Measurements from ENCODE around the gene STIP1. TPM values are rescaled to one million over a fixed set of nuclear protein-coding genes. Genes with fewer than 3 reads are reported as not detected.

The STIP1 gene
- total RNA-seq, 1 experiment from 2014 or later, result 336 TPM

GRCh38 chr11:64204080-64204440 lies 18.1 kb downstream of the STIP1 start:
- POLR2A ChIA-PET, result interaction anchor here (0.7 to 2.2 kb wide), 8 partner anchors 18 to 151 kb away, joined by 3 to 10 read pairs (median 3); partner anchors contain the start of gene STIP1

DNA sequence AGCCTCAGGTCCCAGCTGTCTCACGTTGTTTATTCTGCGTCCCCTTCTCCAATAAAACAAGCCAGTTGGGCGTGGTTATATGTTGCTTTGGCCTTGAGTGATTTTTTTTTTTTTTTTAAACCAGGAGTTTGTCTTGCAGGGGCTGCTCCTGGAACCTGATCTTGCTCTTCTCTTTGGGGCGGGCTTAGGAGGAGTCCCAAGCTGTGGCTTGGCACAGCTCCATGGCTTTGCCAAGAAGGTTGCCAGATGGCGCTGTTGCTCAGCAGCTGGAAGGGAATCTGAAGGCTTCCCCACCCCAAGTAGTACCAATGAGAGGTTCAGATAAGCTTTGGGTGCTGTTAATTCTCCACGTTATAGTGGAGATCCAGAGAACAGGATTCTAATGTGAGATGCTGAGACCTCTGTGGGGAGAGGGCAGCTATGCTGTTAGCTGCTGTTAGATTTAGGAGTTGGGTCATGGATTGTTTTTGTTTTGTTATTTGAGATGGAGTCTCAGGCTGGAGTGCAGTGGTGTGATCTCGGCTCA lies 18.6 kb downstream of the STIP1 start:
- H3K36me3 ChIP-seq (ENCODE audit: control insufficient read depth in 1 of 2, insufficient read depth in 2 of 2, low read length in 2 of 2), result peaks cover 47 to 53% of the 10 kb centered on the region in 2 experiments

More at GRCh38 chr11:64204080-64204440, 18.1 kb downstream of the STIP1 start:
- no peaks in the 10 kb centered on the region for H3K9me2 ChIP-seq (ENCODE audit: insufficient read depth)
- intact Hi-C loops (cut with micrococcal nuclease), result loop anchor here (1.0 to 2.0 kb wide), 3 partner anchors 67 to 151 kb away; no protein-coding TSS in a partner anchor
- H3K79me2 ChIP-seq (ENCODE audit: insufficient read depth, low read length), result peaks cover 34% of the 10 kb centered on the region; the same call in 1 of the 2 replicates
- RAD21 ChIA-PET (ENCODE audit: low non-redundant PET in 1 of 2, low total read pairs in 2 of 2, uncharacterized antibody in 2 of 2, unreplicated experiment in 2 of 2), result interaction anchor here (0.7 to 1.6 kb wide), 9 partner anchors 18 to 151 kb away, joined by 3 to 7 read pairs (median 4); partner anchors contain the start of genes ESRRA (in 1 of the 2), PLCB3 (in 1 of the 2) and STIP1 (in 1 of the 2)
- no peak for DNase-seq (ENCODE audit: low read depth, low spot score)
- no peak overlapping the region for H3K9ac ChIP-seq (ENCODE audit: low read length)
- no peaks in the 10 kb centered on the region for H3K27me3 ChIP-seq (ENCODE audit: insufficient read depth, low read length)
- CTCF ChIA-PET, result interaction anchor here (0.6 to 4.6 kb wide), 17 partner anchors 11 to 485 kb away, joined by 3 to 80 read pairs (median 6); partner anchors contain the start of genes CATSPERZ, ESRRA, FKBP2 and NUDT22
- no peak overlapping the region for H3K4me2 ChIP-seq (ENCODE audit: low read length)
- BruUV-seq (replicated peaks), result TSS peak; percentile 61
- peaks cover 47 to 53% of the 10 kb centered on the region in 2 experiments for H3K36me3 ChIP-seq (ENCODE audit: control insufficient read depth in 1 of 2, insufficient read depth in 2 of 2, low read length in 2 of 2)
- H2AFZ ChIP-seq (ENCODE audit: low read depth, low read length, poor library complexity, severe bottlenecking), result no peak overlapping the region
- H3K9me3 ChIP-seq (ENCODE audit: control insufficient read depth in 1 of 2, insufficient read depth in 1 of 2, low read depth in 1 of 2, low read length in 2 of 2), result no peaks in the 10 kb centered on the region
- H3K4me1 ChIP-seq (ENCODE audit: control insufficient read depth in 1 of 2, insufficient read depth in 2 of 2, low read length in 2 of 2), result peaks cover 0 to 8% of the 10 kb centered on the region in 2 experiments; a peak in 1 of 4 replicates
- no peak overlapping the region for H3K4me3 ChIP-seq (replicated peaks in 1 of 2; ENCODE audit: low read depth in 1 of 2, low read length in 2 of 2)
- H3K27ac ChIP-seq (ENCODE audit: low read depth, low read length), result no peak overlapping the region
- TF ChIP-seq SRF (IDR thresholded peaks at IDR 0.05; ENCODE audit: low read depth), result 0 out of 2 replicates have a peak, but pooled peaks have one; percentile 15
- no peak for TF ChIP-seq CEBPB (IDR thresholded peaks at IDR 0.05; ENCODE audit: low read depth)
- ATAC-seq, result no peak
- H4K20me1 ChIP-seq (ENCODE audit: insufficient read depth), result no peaks in the 10 kb centered on the region

More for the DNA sequence above, 18.6 kb downstream of the STIP1 start:
- DNase-seq (ENCODE audit: low read depth, low spot score), result peak; percentile 88
- intact Hi-C loops (cut with micrococcal nuclease), result loop anchor here (1.0 to 2.0 kb wide), 3 partner anchors 66 to 151 kb away; no protein-coding TSS in a partner anchor
- H2AFZ ChIP-seq (ENCODE audit: low read depth, low read length, poor library complexity, severe bottlenecking), result no peak overlapping the region
- ChIA-PET RAD21 (ENCODE audit: low non-redundant PET in 1 of 2, low total read pairs in 2 of 2, uncharacterized antibody in 2 of 2, unreplicated experiment in 2 of 2) (interaction anchor here (0.7 to 1.6 kb wide), 10 partner anchors 19 to 151 kb away, joined by 3 to 7 read pairs (median 4); partner anchors contain the start of genes ESRRA (in 1 of the 2), PLCB3 (in 1 of the 2) and STIP1 (in 1 of the 2)), CTCF (interaction anchor here (0.6 to 4.6 kb wide), 18 partner anchors 10 to 484 kb away, joined by 3 to 80 read pairs (median 6); partner anchors contain the start of genes CATSPERZ, ESRRA, FKBP2 and NUDT22), POLR2A (interaction anchor here (0.7 to 2.2 kb wide), 8 partner anchors 19 to 150 kb away, joined by 3 to 10 read pairs (median 3); partner anchors contain the start of gene STIP1)
- no peak overlapping the region for H3K4me2 ChIP-seq (ENCODE audit: low read length)
- no peak overlapping the region for H3K4me3 ChIP-seq (replicated peaks in 1 of 2; ENCODE audit: low read depth in 1 of 2, low read length in 2 of 2)
- no TSS peak for BruUV-seq (replicated peaks)
- no peak overlapping the region for H3K9ac ChIP-seq (ENCODE audit: low read length)
- peaks cover 0 to 8% of the 10 kb centered on the region in 2 experiments; a peak in 1 of 4 replicates for H3K4me1 ChIP-seq (ENCODE audit: control insufficient read depth in 1 of 2, insufficient read depth in 2 of 2, low read length in 2 of 2)
- peaks cover 34% of the 10 kb centered on the region; the same call in 1 of the 2 replicates for H3K79me2 ChIP-seq (ENCODE audit: insufficient read depth, low read length)
- ATAC-seq, result peak; percentile 80
- no peaks in the 10 kb centered on the region for H3K9me3 ChIP-seq (ENCODE audit: control insufficient read depth in 1 of 2, insufficient read depth in 1 of 2, low read depth in 1 of 2, low read length in 2 of 2)
- H3K9me2 ChIP-seq (ENCODE audit: insufficient read depth), result no peaks in the 10 kb centered on the region
- H3K27ac ChIP-seq (ENCODE audit: low read depth, low read length), result no peak overlapping the region
- TF ChIP-seq ZFX (IDR thresholded peaks at IDR 0.05), result no peak
- TF ChIP-seq SRF (IDR thresholded peaks at IDR 0.05; ENCODE audit: low read depth), result 0 out of 2 replicates have a peak, but pooled peaks have one; percentile 5
- peak; percentile 94 for TF ChIP-seq RAD21 (IDR thresholded peaks at IDR 0.05; ENCODE audit: low read depth)
- TF ChIP-seq TCF7L2 (IDR thresholded peaks at IDR 0.05; ENCODE audit: borderline replicate concordance, extremely low read depth, insufficient read depth, insufficient read length), result no peak
- TF ChIP-seq POLR2AphosphoS5 (IDR thresholded peaks at IDR 0.05; ENCODE audit: low read depth, low read length), result peak; percentile 54
- no peak for TF ChIP-seq JUND (IDR thresholded peaks at IDR 0.05)
- TF ChIP-seq, protein P1, sequence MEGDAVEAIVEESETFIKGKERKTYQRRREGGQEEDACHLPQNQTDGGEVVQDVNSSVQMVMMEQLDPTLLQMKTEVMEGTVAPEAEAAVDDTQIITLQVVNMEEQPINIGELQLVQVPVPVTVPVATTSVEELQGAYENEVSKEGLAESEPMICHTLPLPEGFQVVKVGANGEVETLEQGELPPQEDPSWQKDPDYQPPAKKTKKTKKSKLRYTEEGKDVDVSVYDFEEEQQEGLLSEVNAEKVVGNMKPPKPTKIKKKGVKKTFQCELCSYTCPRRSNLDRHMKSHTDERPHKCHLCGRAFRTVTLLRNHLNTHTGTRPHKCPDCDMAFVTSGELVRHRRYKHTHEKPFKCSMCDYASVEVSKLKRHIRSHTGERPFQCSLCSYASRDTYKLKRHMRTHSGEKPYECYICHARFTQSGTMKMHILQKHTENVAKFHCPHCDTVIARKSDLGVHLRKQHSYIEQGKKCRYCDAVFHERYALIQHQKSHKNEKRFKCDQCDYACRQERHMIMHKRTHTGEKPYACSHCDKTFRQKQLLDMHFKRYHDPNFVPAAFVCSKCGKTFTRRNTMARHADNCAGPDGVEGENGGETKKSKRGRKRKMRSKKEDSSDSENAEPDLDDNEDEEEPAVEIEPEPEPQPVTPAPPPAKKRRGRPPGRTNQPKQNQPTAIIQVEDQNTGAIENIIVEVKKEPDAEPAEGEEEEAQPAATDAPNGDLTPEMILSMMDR (IDR thresholded peaks at IDR 0.05 in 2 of 3, conservative IDR thresholded peaks at IDR 0.05 in 1 of 3; ENCODE audit: borderline replicate concordance in 1 of 3, insufficient read depth in 1 of 3, low read depth in 2 of 3, low read length in 2 of 3), result peak; percentile 75 to 90 (median 87)
- no peaks in the 10 kb centered on the region for H3K27me3 ChIP-seq (ENCODE audit: insufficient read depth, low read length)
- no peaks in the 10 kb centered on the region for H4K20me1 ChIP-seq (ENCODE audit: insufficient read depth)

Measured in HCT116 (cell line).